ENCODE measurements around the gene NDUFC2. TPM values are rescaled to one million over a fixed set of nuclear protein-coding genes. Genes with fewer than 3 reads are reported as not detected.
"Not testable (repeated sequence)": the region's sequence is repeated elsewhere in the genome, so short reads cannot be mapped to it uniquely, and the experiment has no call there.

The NDUFC2 gene
- total and polyA plus RNA-seq, 7 experiments from 2014 or later, result 43.4 to 189 (median 72.9) TPM

- intact Hi-C loops (cut with micrococcal nuclease); H3K4me1 Mint-ChIP-seq: not testable (repeated sequence)
- POLR2A ChIA-PET, result interaction anchor here (0.5 kb wide), 1 partner anchor 10 kb away, joined by 3 read pairs; no protein-coding TSS in a partner anchor
Measured at GRCh38 chr11:78028423-78028822, 51.2 kb downstream of the NDUFC2 start.

GRCh38 chr11:78027759-78028158 is 51.9 kb downstream of the NDUFC2 start:
- H3K27me3 ChIP-seq (ENCODE audit: control insufficient read depth in 2 of 2, insufficient read depth in 2 of 2, low read length in 2 of 2), result no peaks in the 10 kb centered on the region
- CTCF ChIA-PET, result no interaction called here

More at GRCh38 chr11:78028423-78028822, 51.2 kb downstream of the NDUFC2 start:
- H3K4me1 ChIP-seq (ENCODE audit: control insufficient read depth in 2 of 2, insufficient read depth in 2 of 2, low read length in 2 of 2); H3K36me3 Mint-ChIP-seq; H3K27ac Mint-ChIP-seq; H3K9me3 ChIP-seq (ENCODE audit: control insufficient read depth in 2 of 3, low read length in 3 of 3); H3K27me3 ChIP-seq (ENCODE audit: control insufficient read depth in 2 of 2, insufficient read depth in 2 of 2, low read length in 2 of 2); H3K36me3 ChIP-seq (ENCODE audit: control insufficient read depth in 2 of 3, insufficient read depth in 3 of 3, low read length in 3 of 3); H3K4me3 ChIP-seq (ENCODE audit: low read length); DNase-seq; H3K4me3 Mint-ChIP-seq; ATAC-seq; H3K9me3 Mint-ChIP-seq; H3K27ac ChIP-seq (ENCODE audit: low read depth, low read length); H3K27me3 Mint-ChIP-seq: not testable (repeated sequence)
- CTCF ChIA-PET, result interaction anchor here (0.8 kb wide), 1 partner anchor 839 kb away, joined by 3 read pairs; no protein-coding TSS in a partner anchor

GRCh38 chr11:78025378-78025777 is 54.3 kb downstream of the NDUFC2 start:
- H3K4me1 Mint-ChIP-seq, result peaks cover 0 to 5% (median 0%) of the 10 kb centered on the region in 7 donors
- DNase-seq (no peak), ATAC-seq (no peak)
- ChIA-PET CTCF (no interaction called here), POLR2A (no interaction called here)
- Histone ChIP-seq H3K4me1 (ENCODE audit: control insufficient read depth in 2 of 2, insufficient read depth in 2 of 2, low read length in 2 of 2) (no peaks in the 10 kb centered on the region), H3K9me3 (ENCODE audit: control insufficient read depth in 2 of 3, low read length in 3 of 3) (no peaks in the 10 kb centered on the region), H3K27me3 (ENCODE audit: control insufficient read depth in 2 of 2, insufficient read depth in 2 of 2, low read length in 2 of 2) (no peaks in the 10 kb centered on the region), H3K36me3 (ENCODE audit: control insufficient read depth in 2 of 3, insufficient read depth in 3 of 3, low read length in 3 of 3) (no peaks in the 10 kb centered on the region), H3K4me3 (ENCODE audit: low read length) (no peak overlapping the region), H3K27ac (ENCODE audit: low read depth, low read length) (no peak overlapping the region)
- intact Hi-C loops (cut with micrococcal nuclease), result no loop called here
- H3K9me3 Mint-ChIP-seq, result no peaks in the 10 kb centered on the region
- no peak overlapping the region for H3K27ac Mint-ChIP-seq
- H3K4me3 Mint-ChIP-seq, result no peak overlapping the region
- no peaks in the 10 kb centered on the region for H3K36me3 Mint-ChIP-seq
- H3K27me3 Mint-ChIP-seq, result peaks cover 16 to 26% (median 20%) of the 10 kb centered on the region in 5 donors

More at GRCh38 chr11:78027759-78028158, 51.9 kb downstream of the NDUFC2 start:
- Histone ChIP-seq H3K4me3 (ENCODE audit: low read length) (no peak overlapping the region), H3K36me3 (ENCODE audit: control insufficient read depth in 2 of 3, insufficient read depth in 3 of 3, low read length in 3 of 3) (no peaks in the 10 kb centered on the region), H3K27ac (ENCODE audit: low read depth, low read length) (no peak overlapping the region), H3K4me1 (ENCODE audit: control insufficient read depth in 2 of 2, insufficient read depth in 2 of 2, low read length in 2 of 2) (no peaks in the 10 kb centered on the region), H3K9me3 (ENCODE audit: control insufficient read depth in 2 of 3, low read length in 3 of 3) (no peaks in the 10 kb centered on the region)
- DNase-seq (no peak), ATAC-seq (no peak)
- intact Hi-C loops (cut with micrococcal nuclease), result no loop called here
- no peak overlapping the region for H3K4me3 Mint-ChIP-seq
- H3K27me3 Mint-ChIP-seq, result peaks cover 3 to 13% (median 8%) of the 10 kb centered on the region in 5 donors
- H3K27ac Mint-ChIP-seq, result no peak overlapping the region
- H3K4me1 Mint-ChIP-seq, result peaks cover 0 to 3% (median 0%) of the 10 kb centered on the region in 7 donors
- H3K9me3 Mint-ChIP-seq, result no peaks in the 10 kb centered on the region
- H3K36me3 Mint-ChIP-seq, result no peaks in the 10 kb centered on the region
- POLR2A ChIA-PET, result interaction anchor here (0.5 kb wide), 1 partner anchor 9 kb away, joined by 3 read pairs; no protein-coding TSS in a partner anchor

- ATAC-seq (no peak), DNase-seq (no peak)
- Histone ChIP-seq H3K4me3 (ENCODE audit: low read length) (no peak overlapping the region), H3K36me3 (ENCODE audit: control insufficient read depth in 2 of 3, insufficient read depth in 3 of 3, low read length in 3 of 3) (no peaks in the 10 kb centered on the region), H3K27me3 (ENCODE audit: control insufficient read depth in 2 of 2, insufficient read depth in 2 of 2, low read length in 2 of 2) (no peaks in the 10 kb centered on the region), H3K27ac (ENCODE audit: low read depth, low read length) (no peak overlapping the region), H3K9me3 (ENCODE audit: control insufficient read depth in 2 of 3, low read length in 3 of 3) (no peaks in the 10 kb centered on the region), H3K4me1 (ENCODE audit: control insufficient read depth in 2 of 2, insufficient read depth in 2 of 2, low read length in 2 of 2) (no peaks in the 10 kb centered on the region)
- H3K36me3 Mint-ChIP-seq, result no peaks in the 10 kb centered on the region
- no peaks in the 10 kb centered on the region for H3K9me3 Mint-ChIP-seq
- H3K4me3 Mint-ChIP-seq, result no peak overlapping the region
- no peak overlapping the region for H3K27ac Mint-ChIP-seq
- H3K4me1 Mint-ChIP-seq, result peaks cover 0 to 5% (median 0%) of the 10 kb centered on the region in 7 donors
- peaks cover 16 to 28% (median 23%) of the 10 kb centered on the region in 5 donors for H3K27me3 Mint-ChIP-seq
- POLR2A ChIA-PET, result no interaction called here
- intact Hi-C loops (cut with micrococcal nuclease), result no loop called here
- CTCF ChIA-PET, result no interaction called here
Measured at GRCh38 chr11:78023426-78023825, 56.2 kb downstream of the NDUFC2 start.

GRCh38 chr11:78022397-78023396 is 57.0 kb downstream of the NDUFC2 start, which contains the start of gene KCTD14:
TSS of gene KCTD14 (minus strand) at chr11:78023276. CDS start at chr11:78023249, 27 bp downstream.
- Histone ChIP-seq H3K9me3 (ENCODE audit: control insufficient read depth in 2 of 3, low read length in 3 of 3) (no peaks in the 10 kb centered on the region), H3K36me3 (ENCODE audit: control insufficient read depth in 2 of 3, insufficient read depth in 3 of 3, low read length in 3 of 3) (no peaks in the 10 kb centered on the region), H3K27me3 (ENCODE audit: control insufficient read depth in 2 of 2, insufficient read depth in 2 of 2, low read length in 2 of 2) (no peaks in the 10 kb centered on the region), H3K4me3 (ENCODE audit: low read length) (no peak within 1 kb of the TSS), H3K4me1 (ENCODE audit: control insufficient read depth in 2 of 2, insufficient read depth in 2 of 2, low read length in 2 of 2) (no peaks in the 10 kb centered on the region), H3K27ac (ENCODE audit: low read depth, low read length) (no peak within 1 kb of the TSS)
- CTCF ChIA-PET, result no interaction called here
- Mint-ChIP-seq H3K36me3 (no peaks in the 10 kb centered on the region), H3K27me3 (peaks cover 16 to 29% (median 23%) of the 10 kb centered on the region in 5 donors), H3K4me3 (peak within 1 kb of the TSS in 2 of 10 donors; percentile 24 to 76), H3K4me1 (peaks cover 0 to 5% (median 0%) of the 10 kb centered on the region in 7 donors), H3K9me3 (no peaks in the 10 kb centered on the region), H3K27ac (no peak within 1 kb of the TSS)
- DNase-seq (no peak), ATAC-seq (no peak)
- intact Hi-C loops (cut with micrococcal nuclease), result no loop called here
- POLR2A ChIA-PET, result no interaction called here

GRCh38 chr11:78021611-78022010 is 58.1 kb downstream of the NDUFC2 start:
- H3K4me1 Mint-ChIP-seq, result peaks cover 0 to 5% (median 0%) of the 10 kb centered on the region in 7 donors
- Histone ChIP-seq H3K36me3 (ENCODE audit: control insufficient read depth in 2 of 3, insufficient read depth in 3 of 3, low read length in 3 of 3) (no peaks in the 10 kb centered on the region), H3K27ac (ENCODE audit: low read depth, low read length) (no peak overlapping the region), H3K27me3 (ENCODE audit: control insufficient read depth in 2 of 2, insufficient read depth in 2 of 2, low read length in 2 of 2) (no peaks in the 10 kb centered on the region), H3K4me1 (ENCODE audit: control insufficient read depth in 2 of 2, insufficient read depth in 2 of 2, low read length in 2 of 2) (no peaks in the 10 kb centered on the region), H3K4me3 (ENCODE audit: low read length) (no peak overlapping the region), H3K9me3 (ENCODE audit: control insufficient read depth in 2 of 3, low read length in 3 of 3) (no peaks in the 10 kb centered on the region)
- no peaks in the 10 kb centered on the region for H3K36me3 Mint-ChIP-seq
- intact Hi-C loops (cut with micrococcal nuclease), result no loop called here
- POLR2A ChIA-PET, result no interaction called here
- no peak overlapping the region for H3K4me3 Mint-ChIP-seq
- no peak overlapping the region for H3K27ac Mint-ChIP-seq
- CTCF ChIA-PET, result no interaction called here
- peaks cover 16 to 29% (median 23%) of the 10 kb centered on the region in 5 donors for H3K27me3 Mint-ChIP-seq
- no peaks in the 10 kb centered on the region for H3K9me3 Mint-ChIP-seq
- DNase-seq, result no peak
- no peak for ATAC-seq
